ENCODE results near the gene IFI6.
A peak's percentile ranks its signal among the peaks of the same experiment; 100 is the strongest.
"Not testable (repeated sequence)": the region's sequence is repeated elsewhere in the genome, so short reads cannot be mapped to it uniquely, and the experiment has no call there.

The IFI6 gene

GRCh38 chr1:27623327-27624212, 48.4 kb downstream of the IFI6 start:
- no peak overlapping the region for H2AK5ac ChIP-seq (ENCODE audit: low read length)
- H3K79me1 ChIP-seq (ENCODE audit: low read length) = no peaks in the 10 kb centered on the region
- H3K18ac ChIP-seq (ENCODE audit: low read length) = no peak overlapping the region
- no peak overlapping the region for H2AFZ ChIP-seq (ENCODE audit: insufficient read depth, low read length, poor library complexity)
- H4K8ac ChIP-seq (ENCODE audit: low read depth, low read length) = no peak overlapping the region
- no peak overlapping the region for H3K27ac ChIP-seq (ENCODE audit: low read depth, low read length)
- H3K79me2 ChIP-seq (ENCODE audit: control insufficient read depth, insufficient read depth, low read length, poor library complexity) = no peaks in the 10 kb centered on the region
- WGBS (ENCODE audit: extremely low coverage, insufficient coverage, insufficient read length) = no CpG with 5 or more reads among the region's 13 CpGs
- H3K4me1 ChIP-seq (ENCODE audit: control insufficient read depth in 1 of 2, insufficient read depth in 2 of 2, low read length in 2 of 2) = no peaks in the 10 kb centered on the region
- H3K14ac ChIP-seq (ENCODE audit: low read length) = no peak overlapping the region
- H3K9ac ChIP-seq (ENCODE audit: low read length) = no peak overlapping the region
- no peak overlapping the region for H2BK12ac ChIP-seq (ENCODE audit: low read length)
- H3K27me3 ChIP-seq (ENCODE audit: insufficient read depth, low read length) = no peaks in the 10 kb centered on the region
- H3K36me3 ChIP-seq (ENCODE audit: control insufficient read depth in 1 of 2, insufficient read depth in 2 of 2, low read length in 2 of 2) = no peaks in the 10 kb centered on the region
- H3K4me3 ChIP-seq (ENCODE audit: low read depth, low read length) = no peak overlapping the region
- H3K9me3 ChIP-seq (ENCODE audit: insufficient read depth, low read depth, low read length) = no peaks in the 10 kb centered on the region
- H3K4me2 ChIP-seq (ENCODE audit: low read length) = no peak overlapping the region
- H4K12ac ChIP-seq (ENCODE audit: low read depth, low read length) = no peak overlapping the region
- H3K4ac ChIP-seq (ENCODE audit: low read depth, low read length) = no peak overlapping the region
- no peak overlapping the region for H2BK5ac ChIP-seq (ENCODE audit: low read depth, low read length, poor library complexity)
- H4K91ac ChIP-seq (ENCODE audit: low read depth, low read length) = no peak overlapping the region
- no peak for DNase-seq
- H2BK120ac ChIP-seq (ENCODE audit: insufficient read depth, low read length, poor library complexity) = no peak overlapping the region
- no peak overlapping the region for H3K23ac ChIP-seq (ENCODE audit: low read length)

- Histone ChIP-seq H4K8ac (ENCODE audit: low read depth, low read length) (no peak overlapping the region), H2BK5ac (ENCODE audit: low read depth, low read length, poor library complexity) (no peak overlapping the region), H3K36me3 (ENCODE audit: control insufficient read depth in 1 of 2, insufficient read depth in 2 of 2, low read length in 2 of 2) (no peaks in the 10 kb centered on the region), H3K4me2 (ENCODE audit: low read length) (no peak overlapping the region), H2BK12ac (ENCODE audit: low read length) (no peak overlapping the region), H2BK120ac (ENCODE audit: insufficient read depth, low read length, poor library complexity) (no peak overlapping the region), H3K23ac (ENCODE audit: low read length) (no peak overlapping the region), H3K4me1 (ENCODE audit: control insufficient read depth in 1 of 2, insufficient read depth in 2 of 2, low read length in 2 of 2) (no peaks in the 10 kb centered on the region), H2AFZ (ENCODE audit: insufficient read depth, low read length, poor library complexity) (no peak overlapping the region), H4K12ac (ENCODE audit: low read depth, low read length) (no peak overlapping the region), H4K91ac (ENCODE audit: low read depth, low read length) (no peak overlapping the region), H3K4ac (ENCODE audit: low read depth, low read length) (no peak overlapping the region), H3K79me2 (ENCODE audit: control insufficient read depth, insufficient read depth, low read length, poor library complexity) (no peaks in the 10 kb centered on the region), H3K79me1 (ENCODE audit: low read length) (no peaks in the 10 kb centered on the region), H3K27me3 (ENCODE audit: insufficient read depth, low read length) (no peaks in the 10 kb centered on the region), H3K27ac (ENCODE audit: low read depth, low read length) (no peak overlapping the region), H3K18ac (ENCODE audit: low read length) (no peak overlapping the region), H2AK5ac (ENCODE audit: low read length) (no peak overlapping the region), H3K9me3 (ENCODE audit: insufficient read depth, low read depth, low read length) (no peaks in the 10 kb centered on the region), H3K14ac (ENCODE audit: low read length) (no peak overlapping the region), H3K4me3 (ENCODE audit: low read depth, low read length) (no peak overlapping the region), H3K9ac (ENCODE audit: low read length) (no peak overlapping the region)
- DNase-seq = no peak
- WGBS (ENCODE audit: extremely low coverage, insufficient coverage, insufficient read length) = no CpG with 5 or more reads among the region's 4 CpGs
These were observed 49.2 kb downstream of the IFI6 start for GRCh38 chr1:27622828-27623227.

- H3K23ac ChIP-seq (ENCODE audit: low read length) = no peak overlapping the region
- no peak overlapping the region for H3K4me3 ChIP-seq (ENCODE audit: low read depth, low read length)
- no CpG with 5 or more reads among the region's 7 CpGs for WGBS (ENCODE audit: extremely low coverage, insufficient coverage, insufficient read length)
- no peak overlapping the region for H4K91ac ChIP-seq (ENCODE audit: low read depth, low read length)
- no peaks in the 10 kb centered on the region for H3K36me3 ChIP-seq (ENCODE audit: control insufficient read depth in 1 of 2, insufficient read depth in 2 of 2, low read length in 2 of 2)
- H3K79me1 ChIP-seq (ENCODE audit: low read length) = no peaks in the 10 kb centered on the region
- H4K8ac ChIP-seq (ENCODE audit: low read depth, low read length) = no peak overlapping the region
- H4K12ac ChIP-seq (ENCODE audit: low read depth, low read length) = no peak overlapping the region
- H2BK5ac ChIP-seq (ENCODE audit: low read depth, low read length, poor library complexity) = no peak overlapping the region
- H3K27ac ChIP-seq (ENCODE audit: low read depth, low read length) = no peak overlapping the region
- no peaks in the 10 kb centered on the region for H3K4me1 ChIP-seq (ENCODE audit: control insufficient read depth in 1 of 2, insufficient read depth in 2 of 2, low read length in 2 of 2)
- no peak overlapping the region for H3K14ac ChIP-seq (ENCODE audit: low read length)
- no peak overlapping the region for H2AK5ac ChIP-seq (ENCODE audit: low read length)
- H3K9me3 ChIP-seq (ENCODE audit: insufficient read depth, low read depth, low read length) = peaks cover 2% of the 10 kb centered on the region
- H2BK12ac ChIP-seq (ENCODE audit: low read length) = no peak overlapping the region
- H3K4me2 ChIP-seq (ENCODE audit: low read length) = no peak overlapping the region
- no peaks in the 10 kb centered on the region for H3K79me2 ChIP-seq (ENCODE audit: control insufficient read depth, insufficient read depth, low read length, poor library complexity)
- H3K4ac ChIP-seq (ENCODE audit: low read depth, low read length) = no peak overlapping the region
- peak overlapping the region; percentile 44 for H3K9ac ChIP-seq (ENCODE audit: low read length)
- no peak overlapping the region for H3K18ac ChIP-seq (ENCODE audit: low read length)
- no peak overlapping the region for H2BK120ac ChIP-seq (ENCODE audit: insufficient read depth, low read length, poor library complexity)
- H3K27me3 ChIP-seq (ENCODE audit: insufficient read depth, low read length) = no peaks in the 10 kb centered on the region
- no peak for DNase-seq
- H2AFZ ChIP-seq (ENCODE audit: insufficient read depth, low read length, poor library complexity) = no peak overlapping the region
These were observed 50.7 kb downstream of the IFI6 start for GRCh38 chr1:27621051-27621920.

- not testable (repeated sequence) for H3K4me3 ChIP-seq (ENCODE audit: low read depth, low read length); DNase-seq; H4K8ac ChIP-seq (ENCODE audit: low read depth, low read length); H3K9ac ChIP-seq (ENCODE audit: low read length); H3K4ac ChIP-seq (ENCODE audit: low read depth, low read length); H4K12ac ChIP-seq (ENCODE audit: low read depth, low read length); H2BK5ac ChIP-seq (ENCODE audit: low read depth, low read length, poor library complexity); H3K27me3 ChIP-seq (ENCODE audit: insufficient read depth, low read length); H3K14ac ChIP-seq (ENCODE audit: low read length); H3K36me3 ChIP-seq (ENCODE audit: control insufficient read depth in 1 of 2, insufficient read depth in 2 of 2, low read length in 2 of 2); H3K4me2 ChIP-seq (ENCODE audit: low read length); H2AFZ ChIP-seq (ENCODE audit: insufficient read depth, low read length, poor library complexity); H3K4me1 ChIP-seq (ENCODE audit: control insufficient read depth in 1 of 2, insufficient read depth in 2 of 2, low read length in 2 of 2); H3K27ac ChIP-seq (ENCODE audit: low read depth, low read length); H3K23ac ChIP-seq (ENCODE audit: low read length); H3K79me2 ChIP-seq (ENCODE audit: control insufficient read depth, insufficient read depth, low read length, poor library complexity); H2BK12ac ChIP-seq (ENCODE audit: low read length); H2AK5ac ChIP-seq (ENCODE audit: low read length); H4K91ac ChIP-seq (ENCODE audit: low read depth, low read length); H3K18ac ChIP-seq (ENCODE audit: low read length); H2BK120ac ChIP-seq (ENCODE audit: insufficient read depth, low read length, poor library complexity); H3K79me1 ChIP-seq (ENCODE audit: low read length); H3K9me3 ChIP-seq (ENCODE audit: insufficient read depth, low read depth, low read length)
- no CpG with 5 or more reads among the region's 7 CpGs for WGBS (ENCODE audit: extremely low coverage, insufficient coverage, insufficient read length)
These were observed 52.1 kb downstream of the IFI6 start for GRCh38 chr1:27619782-27620438.
